WTC11 (cell line): Measurements from ENCODE around the gene TWF2. TPM values are rescaled to one million over a fixed set of nuclear protein-coding genes. Genes with fewer than 3 reads are reported as not detected.
A peak's percentile ranks its signal among the peaks of the same experiment; 100 is the strongest.

Experiments
- ATAC-seq: fragments of 200-7000 bp; cut with Tn5 transposase; 2 replicates; pipeline ENCODE4 v1.10.0; 2021; ENCODE audit warnings: mild to moderate bottlenecking, moderate library complexity
- CTCF ChIA-PET: fragments of 300-600 bp; sonication (Branson Sonifier 250); formaldehyde crosslinking; loops from one replicate; lab custom pipeline; 2021; ENCODE audit warnings: antibody characterized with exemption; lab: Charles Lee
- POLR2A ChIA-PET: fragments of 350-600 bp; sonication (Branson Sonifier 250); formaldehyde crosslinking; loops from one replicate; lab custom pipeline; 2021; ENCODE audit warnings: antibody characterized with exemption; lab: Charles Lee
- DNase-seq: peaks from one replicate; pipeline ENCODE4 v3.0.0; 2021; ENCODE audit warnings: low spot score
- H3K27ac Mint-ChIP-seq: 2 replicates; pipeline ENCODE4 v1.8.0; 2021; ENCODE audit warnings: mixed read lengths
- H3K27me3 Mint-ChIP-seq: 2 replicates; pipeline ENCODE4 v1.8.0; 2021; ENCODE audit warnings: low read depth, mild to moderate bottlenecking, moderate library complexity, mixed read lengths
- H3K36me3 Mint-ChIP-seq: 2 replicates; pipeline ENCODE4 v1.8.0; 2021; ENCODE audit warnings: mixed read lengths
- H3K4me1 Mint-ChIP-seq: 2 replicates; pipeline ENCODE4 v1.8.0; 2022; ENCODE audit warnings: mixed read lengths
- H3K4me3 Mint-ChIP-seq: 2 replicates; pipeline ENCODE4 v1.8.0; 2021; ENCODE audit warnings: mild to moderate bottlenecking, moderate library complexity, mixed read lengths
- H3K9me3 Mint-ChIP-seq: 2 replicates; pipeline ENCODE4 v1.8.0; 2021; ENCODE audit warnings: mixed read lengths
- ATF2 ChIP-seq: sonication (generic); formaldehyde crosslinking; IDR thresholded peaks from 2 replicates; pipeline ENCODE4 v1.8.1; 2022; ENCODE audit warnings: low read depth, missing genetic modification reagents, borderline replicate concordance
- E2F1 ChIP-seq: sonication (generic); formaldehyde crosslinking; IDR thresholded peaks from 2 replicates; pipeline ENCODE4 v1.8.0; 2022; ENCODE audit warnings: mild to moderate bottlenecking, missing genetic modification reagents
- ETV6 ChIP-seq: sonication (generic); formaldehyde crosslinking; IDR thresholded peaks from 2 replicates; pipeline ENCODE4 v1.8.1; 2022; ENCODE audit warnings: mild to moderate bottlenecking, missing genetic modification reagents
- MXD4 ChIP-seq: fragments of 250-450 bp; sonication (Bioruptor Pico); IDR thresholded peaks from 2 replicates; pipeline ENCODE4 v1.8.0; 2021; ENCODE audit warnings: mild to moderate bottlenecking, moderate library complexity, borderline replicate concordance
- MYBL2 ChIP-seq: sonication (generic); formaldehyde crosslinking; IDR thresholded peaks from 2 replicates; pipeline ENCODE4 v1.8.1; 2023; ENCODE audit warnings: mild to moderate bottlenecking, moderate library complexity, missing genetic modification reagents
- NFATC4 ChIP-seq: fragments of 250-450 bp; sonication (Bioruptor Pico); IDR thresholded peaks from 2 replicates; pipeline ENCODE4 v1.9.0; 2021; ENCODE audit warnings: mild to moderate bottlenecking
- NFYB ChIP-seq: sonication (generic); formaldehyde crosslinking; conservative IDR thresholded peaks from 2 replicates; pipeline ENCODE4 v1.8.0; 2022; ENCODE audit warnings: low read depth, missing genetic modification reagents
- RORB ChIP-seq: fragments of 250-450 bp; sonication (Bioruptor Pico); IDR thresholded peaks from 2 replicates; pipeline ENCODE4 v1.9.0; 2021; ENCODE audit warnings: mild to moderate bottlenecking
- SOX15 ChIP-seq: fragments of 250-450 bp; sonication (Bioruptor Pico); IDR thresholded peaks from 2 replicates; pipeline ENCODE4 v1.9.0; 2021; ENCODE audit warnings: mild to moderate bottlenecking
- ZNF219 ChIP-seq: sonication (generic); formaldehyde crosslinking; IDR thresholded peaks from 2 replicates; pipeline ENCODE4 v1.8.0; 2023; ENCODE audit warnings: missing genetic modification reagents, mild to moderate bottlenecking, borderline replicate concordance
- ZNF671 ChIP-seq: fragments of 250-450 bp; sonication (Bioruptor Pico); IDR thresholded peaks from 2 replicates; pipeline ENCODE4 v1.8.0; 2021; ENCODE audit warnings: mild to moderate bottlenecking
- total RNA-seq: library from RNA; stranded (reverse); gene quantifications from 3 replicates; pipeline ENCODE4 v1.2.3, GENCODE V29; 2021
- TF ChIP-seq, protein P1 (sequence below): sonication (generic); formaldehyde crosslinking; IDR thresholded peaks from 2 replicates; pipeline ENCODE4 v1.8.0; 2022; ENCODE audit warnings: missing genetic modification reagents
- TF ChIP-seq, protein P2 (sequence below): fragments of 250-450 bp; sonication (Bioruptor Pico); IDR thresholded peaks from 2 replicates; pipeline ENCODE4 v1.9.0; 2021; ENCODE audit warnings: mild to moderate bottlenecking, borderline replicate concordance
- TF ChIP-seq, protein P3 (sequence below): fragments of 250-450 bp; sonication (Bioruptor Pico); IDR thresholded peaks from 2 replicates; pipeline ENCODE4 v1.8.0; 2021; ENCODE audit warnings: mild to moderate bottlenecking
- TF ChIP-seq, protein P4 (sequence below): fragments of 250-450 bp; sonication (Bioruptor Pico); IDR thresholded peaks from 2 replicates; pipeline ENCODE4 v1.9.0; 2021; ENCODE audit warnings: mild to moderate bottlenecking
- TF ChIP-seq, protein P5 (sequence below): sonication (generic); formaldehyde crosslinking; IDR thresholded peaks from 2 replicates; pipeline ENCODE4 v1.8.1; 2023; ENCODE audit warnings: mild to moderate bottlenecking, missing genetic modification reagents, moderate library complexity

TWF2 gene
- total RNA-seq, 1 experiment from 2014 or later: 71.1 TPM

- TF ChIP-seq, protein P1, sequence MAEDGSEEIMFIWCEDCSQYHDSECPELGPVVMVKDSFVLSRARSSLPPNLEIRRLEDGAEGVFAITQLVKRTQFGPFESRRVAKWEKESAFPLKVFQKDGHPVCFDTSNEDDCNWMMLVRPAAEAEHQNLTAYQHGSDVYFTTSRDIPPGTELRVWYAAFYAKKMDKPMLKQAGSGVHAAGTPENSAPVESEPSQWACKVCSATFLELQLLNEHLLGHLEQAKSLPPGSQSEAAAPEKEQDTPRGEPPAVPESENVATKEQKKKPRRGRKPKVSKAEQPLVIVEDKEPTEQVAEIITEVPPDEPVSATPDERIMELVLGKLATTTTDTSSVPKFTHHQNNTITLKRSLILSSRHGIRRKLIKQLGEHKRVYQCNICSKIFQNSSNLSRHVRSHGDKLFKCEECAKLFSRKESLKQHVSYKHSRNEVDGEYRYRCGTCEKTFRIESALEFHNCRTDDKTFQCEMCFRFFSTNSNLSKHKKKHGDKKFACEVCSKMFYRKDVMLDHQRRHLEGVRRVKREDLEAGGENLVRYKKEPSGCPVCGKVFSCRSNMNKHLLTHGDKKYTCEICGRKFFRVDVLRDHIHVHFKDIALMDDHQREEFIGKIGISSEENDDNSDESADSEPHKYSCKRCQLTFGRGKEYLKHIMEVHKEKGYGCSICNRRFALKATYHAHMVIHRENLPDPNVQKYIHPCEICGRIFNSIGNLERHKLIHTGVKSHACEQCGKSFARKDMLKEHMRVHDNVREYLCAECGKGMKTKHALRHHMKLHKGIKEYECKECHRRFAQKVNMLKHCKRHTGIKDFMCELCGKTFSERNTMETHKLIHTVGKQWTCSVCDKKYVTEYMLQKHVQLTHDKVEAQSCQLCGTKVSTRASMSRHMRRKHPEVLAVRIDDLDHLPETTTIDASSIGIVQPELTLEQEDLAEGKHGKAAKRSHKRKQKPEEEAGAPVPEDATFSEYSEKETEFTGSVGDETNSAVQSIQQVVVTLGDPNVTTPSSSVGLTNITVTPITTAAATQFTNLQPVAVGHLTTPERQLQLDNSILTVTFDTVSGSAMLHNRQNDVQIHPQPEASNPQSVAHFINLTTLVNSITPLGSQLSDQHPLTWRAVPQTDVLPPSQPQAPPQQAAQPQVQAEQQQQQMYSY: no peak
- TF ChIP-seq, protein P2, sequence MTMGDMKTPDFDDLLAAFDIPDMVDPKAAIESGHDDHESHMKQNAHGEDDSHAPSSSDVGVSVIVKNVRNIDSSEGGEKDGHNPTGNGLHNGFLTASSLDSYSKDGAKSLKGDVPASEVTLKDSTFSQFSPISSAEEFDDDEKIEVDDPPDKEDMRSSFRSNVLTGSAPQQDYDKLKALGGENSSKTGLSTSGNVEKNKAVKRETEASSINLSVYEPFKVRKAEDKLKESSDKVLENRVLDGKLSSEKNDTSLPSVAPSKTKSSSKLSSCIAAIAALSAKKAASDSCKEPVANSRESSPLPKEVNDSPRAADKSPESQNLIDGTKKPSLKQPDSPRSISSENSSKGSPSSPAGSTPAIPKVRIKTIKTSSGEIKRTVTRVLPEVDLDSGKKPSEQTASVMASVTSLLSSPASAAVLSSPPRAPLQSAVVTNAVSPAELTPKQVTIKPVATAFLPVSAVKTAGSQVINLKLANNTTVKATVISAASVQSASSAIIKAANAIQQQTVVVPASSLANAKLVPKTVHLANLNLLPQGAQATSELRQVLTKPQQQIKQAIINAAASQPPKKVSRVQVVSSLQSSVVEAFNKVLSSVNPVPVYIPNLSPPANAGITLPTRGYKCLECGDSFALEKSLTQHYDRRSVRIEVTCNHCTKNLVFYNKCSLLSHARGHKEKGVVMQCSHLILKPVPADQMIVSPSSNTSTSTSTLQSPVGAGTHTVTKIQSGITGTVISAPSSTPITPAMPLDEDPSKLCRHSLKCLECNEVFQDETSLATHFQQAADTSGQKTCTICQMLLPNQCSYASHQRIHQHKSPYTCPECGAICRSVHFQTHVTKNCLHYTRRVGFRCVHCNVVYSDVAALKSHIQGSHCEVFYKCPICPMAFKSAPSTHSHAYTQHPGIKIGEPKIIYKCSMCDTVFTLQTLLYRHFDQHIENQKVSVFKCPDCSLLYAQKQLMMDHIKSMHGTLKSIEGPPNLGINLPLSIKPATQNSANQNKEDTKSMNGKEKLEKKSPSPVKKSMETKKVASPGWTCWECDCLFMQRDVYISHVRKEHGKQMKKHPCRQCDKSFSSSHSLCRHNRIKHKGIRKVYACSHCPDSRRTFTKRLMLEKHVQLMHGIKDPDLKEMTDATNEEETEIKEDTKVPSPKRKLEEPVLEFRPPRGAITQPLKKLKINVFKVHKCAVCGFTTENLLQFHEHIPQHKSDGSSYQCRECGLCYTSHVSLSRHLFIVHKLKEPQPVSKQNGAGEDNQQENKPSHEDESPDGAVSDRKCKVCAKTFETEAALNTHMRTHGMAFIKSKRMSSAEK: no peak
- TF ChIP-seq MXD4 (no peak), ZNF671 (CRISPR knock-in tag) (no peak), MYBL2 (CRISPR knock-in tag) (no peak), SOX15 (no peak), RORB (CRISPR knock-in tag) (no peak), NFATC4 (CRISPR knock-in tag) (no peak), E2F1 (CRISPR knock-in tag) (no peak)
- TF ChIP-seq, protein P3, sequence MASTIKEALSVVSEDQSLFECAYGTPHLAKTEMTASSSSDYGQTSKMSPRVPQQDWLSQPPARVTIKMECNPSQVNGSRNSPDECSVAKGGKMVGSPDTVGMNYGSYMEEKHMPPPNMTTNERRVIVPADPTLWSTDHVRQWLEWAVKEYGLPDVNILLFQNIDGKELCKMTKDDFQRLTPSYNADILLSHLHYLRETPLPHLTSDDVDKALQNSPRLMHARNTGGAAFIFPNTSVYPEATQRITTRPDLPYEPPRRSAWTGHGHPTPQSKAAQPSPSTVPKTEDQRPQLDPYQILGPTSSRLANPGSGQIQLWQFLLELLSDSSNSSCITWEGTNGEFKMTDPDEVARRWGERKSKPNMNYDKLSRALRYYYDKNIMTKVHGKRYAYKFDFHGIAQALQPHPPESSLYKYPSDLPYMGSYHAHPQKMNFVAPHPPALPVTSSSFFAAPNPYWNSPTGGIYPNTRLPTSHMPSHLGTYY (CRISPR knock-in tag): no peak
- TF ChIP-seq, protein P4, sequence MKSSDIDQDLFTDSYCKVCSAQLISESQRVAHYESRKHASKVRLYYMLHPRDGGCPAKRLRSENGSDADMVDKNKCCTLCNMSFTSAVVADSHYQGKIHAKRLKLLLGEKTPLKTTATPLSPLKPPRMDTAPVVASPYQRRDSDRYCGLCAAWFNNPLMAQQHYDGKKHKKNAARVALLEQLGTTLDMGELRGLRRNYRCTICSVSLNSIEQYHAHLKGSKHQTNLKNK (CRISPR knock-in tag): no peak
These were observed 2.0 kb upstream of the TWF2 start (continued) for GRCh38 chr3:52240886-52241370.

DNA sequence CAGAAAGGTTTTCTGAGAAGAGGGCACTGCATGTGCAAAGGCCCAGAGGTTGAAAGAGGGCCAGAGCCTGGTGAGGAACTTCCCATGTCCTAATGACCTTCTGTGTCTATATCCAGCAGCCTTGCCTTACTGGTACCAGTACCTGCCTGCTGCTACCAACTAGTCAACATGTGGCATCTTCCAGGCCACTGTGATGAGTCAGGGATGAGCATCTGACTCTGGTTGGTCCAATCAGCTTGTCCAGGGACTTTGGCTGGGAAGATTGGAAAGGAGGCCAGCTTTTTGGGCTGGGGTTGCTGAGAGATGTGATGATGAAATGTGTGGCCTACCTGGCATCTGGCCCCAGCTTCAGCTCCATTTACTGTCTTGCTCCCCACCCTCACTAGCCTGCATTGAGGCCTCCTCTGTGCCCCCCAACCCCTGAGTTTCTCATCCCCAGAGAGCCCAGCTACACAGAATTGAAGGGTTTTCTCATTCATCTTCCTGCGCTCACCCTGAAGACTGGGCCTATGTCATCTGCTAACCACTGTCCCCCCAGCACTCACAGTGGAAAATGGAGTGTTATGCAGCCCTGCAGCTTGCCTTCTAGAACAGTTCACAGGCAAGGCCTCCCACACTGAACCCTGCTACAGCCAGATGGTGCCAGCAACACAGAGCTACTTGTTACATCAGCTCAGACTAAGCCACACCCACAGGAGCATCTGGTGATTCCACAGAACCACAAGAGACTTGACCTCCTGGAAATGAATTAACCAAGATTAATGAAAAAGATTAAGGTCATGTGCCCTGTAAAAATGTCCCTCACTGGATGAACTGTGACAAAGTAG, 1.3 kb upstream of the TWF2 start:
- ChIA-PET POLR2A (interaction anchor here (1.0 to 1.4 kb wide), 4 partner anchors 8 to 77 kb away, joined by 3 to 9 read pairs (median 4); partner anchors contain the start of gene WDR82), CTCF (interaction anchor here (1.0 to 2.3 kb wide), 8 partner anchors 9 to 172 kb away, joined by 3 to 19 read pairs (median 4); partner anchors contain the start of gene WDR82)
- H3K27me3 Mint-ChIP-seq: peaks cover 28% of the 10 kb centered on the region
- no peaks in the 10 kb centered on the region for H3K36me3 Mint-ChIP-seq
- H3K27ac Mint-ChIP-seq: peak overlapping the region; percentile 18; the same call in 1 of the 2 replicates
- H3K9me3 Mint-ChIP-seq: no peaks in the 10 kb centered on the region
- DNase-seq (no peak), ATAC-seq (no peak)
- H3K4me3 Mint-ChIP-seq: peak overlapping the region; percentile 95
- H3K4me1 Mint-ChIP-seq: peaks cover 46% of the 10 kb centered on the region
- TF ChIP-seq, protein P2: no peak
- no peak for TF ChIP-seq ATF2 (CRISPR knock-in tag)
- no peak for TF ChIP-seq ZNF219
- TF ChIP-seq NFYB (CRISPR knock-in tag): 0 out of 2 replicates have a peak, but pooled peaks have one; percentile 40
- 0 out of 2 replicates have a peak, but pooled peaks have one; percentile 29 for TF ChIP-seq ETV6
- TF ChIP-seq, protein P5, sequence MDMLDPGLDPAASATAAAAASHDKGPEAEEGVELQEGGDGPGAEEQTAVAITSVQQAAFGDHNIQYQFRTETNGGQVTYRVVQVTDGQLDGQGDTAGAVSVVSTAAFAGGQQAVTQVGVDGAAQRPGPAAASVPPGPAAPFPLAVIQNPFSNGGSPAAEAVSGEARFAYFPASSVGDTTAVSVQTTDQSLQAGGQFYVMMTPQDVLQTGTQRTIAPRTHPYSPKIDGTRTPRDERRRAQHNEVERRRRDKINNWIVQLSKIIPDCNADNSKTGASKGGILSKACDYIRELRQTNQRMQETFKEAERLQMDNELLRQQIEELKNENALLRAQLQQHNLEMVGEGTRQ (CRISPR knock-in tag): peak; percentile 39; the same call in 1 of the 2 replicates
